HepG2 (cell line): ENCODE measurements around the gene JSRP1. TPM values are rescaled to one million over a fixed set of nuclear protein-coding genes. Genes with fewer than 3 reads are reported as not detected.
A peak's percentile ranks its signal among the peaks of the same experiment; 100 is the strongest.

Source experiments
- ATF1 ChIP-seq: IDR thresholded peaks from 2 replicates; pipeline ENCODE4 v1.6.1; 2016; ENCODE audit warnings: mild to moderate bottlenecking, control low read depth
- BATF2 ChIP-seq: sonication (generic); formaldehyde crosslinking; IDR thresholded peaks from 2 replicates; pipeline ENCODE4 v1.8.0; 2022; ENCODE audit warnings: mild to moderate bottlenecking, missing genetic modification reagents, moderate library complexity
- CEBPB ChIP-seq: IDR thresholded peaks from 2 replicates; pipeline ENCODE4 v1.6.1; 2011; ENCODE audit warnings: low read depth, low read length, improper control_type of control experiment, borderline replicate concordance
- EHMT2 ChIP-seq: fragments of 200-600 bp; sonication (generic); IDR thresholded peaks from 2 replicates; pipeline ENCODE4 v1.7.0; 2017; ENCODE audit warnings: antibody characterized with exemption, low read depth, low read length, borderline replicate concordance
- HES4 ChIP-seq: sonication (generic); formaldehyde crosslinking; IDR thresholded peaks from 2 replicates; pipeline ENCODE4 v1.9.0; 2021; ENCODE audit warnings: mild to moderate bottlenecking, missing genetic modification reagents, borderline replicate concordance
- HMGA1 ChIP-seq: sonication (generic); formaldehyde crosslinking; conservative IDR thresholded peaks from 2 replicates; pipeline ENCODE4 v1.4.0; 2020; ENCODE audit warnings: missing genetic modification reagents
- HNRNPUL1 ChIP-seq: fragments of 200-400 bp; formaldehyde crosslinking; IDR thresholded peaks from 2 replicates; pipeline ENCODE4 v1.6.1; 2017; ENCODE audit warnings: low read depth, mild to moderate bottlenecking, low read length, moderate library complexity
- MED8 ChIP-seq: sonication (generic); formaldehyde crosslinking; IDR thresholded peaks from 2 replicates; pipeline ENCODE4 v1.8.1; 2023; ENCODE audit warnings: mild to moderate bottlenecking, missing genetic modification reagents; ENCODE audit not compliant: insufficient replicate concordance
- MEIS1 ChIP-seq: sonication (generic); formaldehyde crosslinking; IDR thresholded peaks from 2 replicates; pipeline ENCODE4 v1.9.0; 2021; ENCODE audit warnings: mild to moderate bottlenecking, missing genetic modification reagents, moderate library complexity, borderline replicate concordance
- MTF2 ChIP-seq: sonication (generic); formaldehyde crosslinking; IDR thresholded peaks from 2 replicates; pipeline ENCODE4 v1.5.0; 2020; ENCODE audit warnings: missing genetic modification reagents, borderline replicate concordance
- MYPOP ChIP-seq: sonication (generic); formaldehyde crosslinking; IDR thresholded peaks from 2 replicates; pipeline ENCODE4 v1.8.1; 2023; ENCODE audit warnings: mild to moderate bottlenecking, moderate library complexity, missing genetic modification reagents
- PRDM15 ChIP-seq: sonication (generic); formaldehyde crosslinking; IDR thresholded peaks from 2 replicates; pipeline ENCODE4 v1.4.0; 2020; ENCODE audit warnings: missing genetic modification reagents
- SMYD3 ChIP-seq: sonication (generic); formaldehyde crosslinking; IDR thresholded peaks from 2 replicates; pipeline ENCODE4 v1.8.1; 2023; ENCODE audit warnings: mild to moderate bottlenecking, missing genetic modification reagents
- ZBTB21 ChIP-seq: sonication (generic); formaldehyde crosslinking; IDR thresholded peaks from 2 replicates; pipeline ENCODE4 v1.4.0; 2020; ENCODE audit warnings: missing genetic modification reagents
- ZMYM4 ChIP-seq: sonication (generic); formaldehyde crosslinking; IDR thresholded peaks from 2 replicates; pipeline ENCODE4 v1.8.1; 2023; ENCODE audit warnings: mild to moderate bottlenecking, missing genetic modification reagents
- ZNF326 ChIP-seq: sonication (generic); formaldehyde crosslinking; IDR thresholded peaks from 2 replicates; pipeline ENCODE4 v1.4.0; 2020; ENCODE audit warnings: missing genetic modification reagents, borderline replicate concordance
- ZNF414 ChIP-seq: sonication (generic); formaldehyde crosslinking; IDR thresholded peaks from 2 replicates; pipeline ENCODE4 v1.5.0; 2020; ENCODE audit warnings: missing genetic modification reagents
- ZNF577 ChIP-seq: sonication (generic); formaldehyde crosslinking; IDR thresholded peaks from 2 replicates; pipeline ENCODE4 v1.4.0; 2020; ENCODE audit warnings: mild to moderate bottlenecking, low read depth, missing genetic modification reagents, borderline replicate concordance
- ZNF800 ChIP-seq: sonication (generic); formaldehyde crosslinking; IDR thresholded peaks from 2 replicates; pipeline ENCODE4 v1.4.0; 2020; ENCODE audit warnings: missing genetic modification reagents
- ZZZ3 ChIP-seq: sonication (generic); formaldehyde crosslinking; IDR thresholded peaks from 2 replicates; pipeline ENCODE4 v1.4.0; 2020; ENCODE audit warnings: missing genetic modification reagents, mild to moderate bottlenecking, borderline replicate concordance
- polyA plus RNA-seq, 8 experiments: library from polyadenylated mRNA; depleted of rRNA in 3 of 8; stranded (reverse) in 7 of 8; unstranded in 1 of 8; fragments of >200 nt; fragmentation: Illumina TruSeq in 4 of 8; extraction: Trizol in 4 of 8; gene quantifications; 2 replicates each; pipeline versions ENCODE4 v1.2.1 to v1.2.3, GENCODE V29; 2011 to 2016; ENCODE audit warnings: low read depth in 4 of 8, missing spikeins in 1 of 8, mixed read lengths in 1 of 8; ENCODE audit not compliant: insufficient read depth in 1 of 8
- total RNA-seq, 5 experiments: library from RNA; depleted of rRNA; stranded (reverse); fragments of >200 nt; fragmentation: Illumina TruSeq; extraction: Trizol; gene quantifications; 2 replicates each; pipeline ENCODE4 v1.2.3, GENCODE V29; 2016; ENCODE audit warnings: low read depth in 1 of 5

Gene JSRP1
- total and polyA plus RNA-seq, 2 of the 13 experiments (the other 11 are each of a cell fraction or from before 2014, with no cell fraction given): 0.16 to 0.38 TPM

- no peak for TF ChIP-seq PRDM15 (CRISPR knock-in tag)
- TF ChIP-seq CEBPB: no peak
- TF ChIP-seq HNRNPUL1: peak; percentile 44; the same call in 1 of the 2 replicates
- peak; percentile 8 for TF ChIP-seq MED8 (CRISPR knock-in tag)
- TF ChIP-seq ATF1: no peak
- no peak for TF ChIP-seq HMGA1
- TF ChIP-seq ZNF414 (CRISPR knock-in tag): 0 out of 2 replicates have a peak, but pooled peaks have one; percentile 15
- TF ChIP-seq SMYD3 (CRISPR knock-in tag): no peak
- TF ChIP-seq ZNF577 (CRISPR knock-in tag): no peak
- TF ChIP-seq ZBTB21: peak; percentile 26; the same call in 1 of the 2 replicates
- no peak for TF ChIP-seq MTF2
- TF ChIP-seq ZNF800 (CRISPR knock-in tag): peak; percentile 52; the same call in 1 of the 2 replicates
- no peak for TF ChIP-seq ZZZ3 (CRISPR knock-in tag)
- TF ChIP-seq MEIS1 (CRISPR knock-in tag): 0 out of 2 replicates have a peak, but pooled peaks have one; percentile 31
- peak; percentile 88 for TF ChIP-seq MYPOP (CRISPR knock-in tag)
- TF ChIP-seq BATF2: peak; percentile 67; the same call in 1 of the 2 replicates
- TF ChIP-seq HES4 (CRISPR knock-in tag): peak; percentile 90; the same call in 1 of the 2 replicates
- no peak for TF ChIP-seq ZNF326
- no peak for TF ChIP-seq EHMT2
- TF ChIP-seq ZMYM4: peak; percentile 69; the same call in 1 of the 2 replicates
These were observed 13.3 kb upstream of the JSRP1 start (continued) for GRCh38 chr19:2269244-2270156.
